GM23248 (cell line): ENCODE data around the gene ZNF385A. TPM values are rescaled to one million over a fixed set of nuclear protein-coding genes. Genes with fewer than 3 reads are reported as not detected.

Experiments
- DNase-seq: peaks from one replicate; pipeline ENCODE4 v3.0.0-alpha.2; 2015
- H2AFZ ChIP-seq: fragments of 200-600 bp; sonication (generic); 2 replicates; pipeline ENCODE4 v1.6.1; 2016; ENCODE audit warnings: antibody characterized with exemption
- H3F3A ChIP-seq: fragments of 200-600 bp; sonication (generic); 2 replicates; pipeline ENCODE4 v1.6.1; 2016; ENCODE audit warnings: mild to moderate bottlenecking, antibody characterized with exemption, mixed run types; ENCODE audit not compliant: insufficient read depth
- H3K27ac ChIP-seq: fragments of 200-600 bp; sonication (generic); 2 replicates; pipeline ENCODE4 v1.5.1; 2016; ENCODE audit warnings: mild to moderate bottlenecking
- H3K27me3 ChIP-seq: fragments of 200-600 bp; sonication (generic); replicated peaks from 2 replicates; pipeline ENCODE4 v1.6.1; 2016; ENCODE audit warnings: mild to moderate bottlenecking; ENCODE audit not compliant: insufficient read depth
- H3K36me3 ChIP-seq: fragments of 200-600 bp; sonication (generic); 2 replicates; pipeline ENCODE4 v1.6.1; 2016; ENCODE audit warnings: low read depth, mild to moderate bottlenecking
- H3K4me1 ChIP-seq: fragments of 200-600 bp; sonication (generic); 2 replicates; pipeline ENCODE4 v1.6.1; 2016; ENCODE audit warnings: mild to moderate bottlenecking; ENCODE audit not compliant: insufficient read depth
- H3K4me2 ChIP-seq: fragments of 200-600 bp; sonication (generic); one replicate; pipeline ENCODE4 v1.6.1; 2016; ENCODE audit warnings: mild to moderate bottlenecking; ENCODE audit not compliant: unreplicated experiment
- H3K4me3 ChIP-seq: fragments of 200-600 bp; sonication (generic); 2 replicates; pipeline ENCODE4 v1.5.1; 2016; ENCODE audit warnings: mild to moderate bottlenecking
- H3K79me2 ChIP-seq: fragments of 200-600 bp; sonication (generic); 2 replicates; pipeline ENCODE4 v1.6.1; 2016; ENCODE audit warnings: mild to moderate bottlenecking; ENCODE audit not compliant: insufficient read depth
- H3K9ac ChIP-seq: fragments of 200-600 bp; sonication (generic); 2 replicates; pipeline ENCODE4 v1.6.1; 2016; ENCODE audit warnings: mild to moderate bottlenecking
- H3K9me2 ChIP-seq: fragments of 200-600 bp; sonication (generic); 2 replicates; pipeline ENCODE4 v1.6.1; 2016; ENCODE audit warnings: mixed run types, mild to moderate bottlenecking, moderate library complexity; ENCODE audit not compliant: insufficient read depth
- H3K9me3 ChIP-seq: fragments of 200-600 bp; sonication (generic); one replicate; pipeline ENCODE4 v1.6.1; 2017; ENCODE audit warnings: low read depth
- H4K20me1 ChIP-seq: fragments of 200-600 bp; sonication (generic); 2 replicates; pipeline ENCODE4 v1.6.0; 2016; ENCODE audit not compliant: insufficient read depth
- EZH2 ChIP-seq: fragments of 200-600 bp; sonication (generic); IDR thresholded peaks from 2 replicates; pipeline ENCODE4 v1.6.1; 2018; ENCODE audit warnings: antibody characterized with exemption, mild to moderate bottlenecking; ENCODE audit not compliant: insufficient read depth, poor library complexity, severe bottlenecking
- EZH2phosphoT487 ChIP-seq: fragments of 200-600 bp; sonication (generic); IDR thresholded peaks from 2 replicates; pipeline ENCODE4 v1.6.1; 2018; ENCODE audit warnings: antibody characterized with exemption, moderate library complexity, mild to moderate bottlenecking, low read depth; ENCODE audit not compliant: insufficient read depth
- WGBS, 2 experiments: methylation state at CpG; one replicate each; pipeline ENCODE4 v1.1.6; 2015 to 2017; ENCODE audit warnings: low lambda C conversion rate in 2 of 2, low coverage in 1 of 2; ENCODE audit errors: missing lambda C conversion rate in 2 of 2; 5-methylcytosine and 5-hydroxymethylcytosine counted together
- in situ Hi-C: fragments of 300-500 bp; cut with MboI; formaldehyde crosslinking; loops from 2 replicates; pipeline ENCODE4 v1.15.0; 2020
- polyA plus RNA-seq: library from polyadenylated mRNA; unstranded; fragments of >200 nt; fragmentation: Nextera tagmentation; extraction: Ambion mirVana; gene quantifications from 2 replicates; pipeline ENCODE4 v1.2.1, GENCODE V29; 2016
- total RNA-seq: library from RNA; depleted of rRNA; stranded (reverse); fragments of >200 nt; shearing (Covaris generic); gene quantifications from 2 replicates; pipeline ENCODE4 v1.2.3, GENCODE V29; 2014

Gene ZNF385A
- total and polyA plus RNA-seq, 2 experiments from 2014 or later = 1.8 to 3.1 TPM

- Histone ChIP-seq H3K9ac (no peak overlapping the region), H3K4me1 (peaks cover 22% of the 10 kb centered on the region), H3K9me3 (no peaks in the 10 kb centered on the region), H3K36me3 (peaks cover 41% of the 10 kb centered on the region; the same call in 1 of the 2 replicates), H3K9me2 (no peaks in the 10 kb centered on the region), H3K27me3 (no peaks in the 10 kb centered on the region), H3K27ac (no peak overlapping the region), H3F3A (peaks cover 48% of the 10 kb centered on the region; the same call in 1 of the 2 replicates), H3K4me2 (no peak overlapping the region), H3K79me2 (0 out of 2 replicates have a peak, but pooled peaks cover 4% of the 10 kb centered on the region), H3K4me3 (no peak overlapping the region), H2AFZ (no peak overlapping the region), H4K20me1 (no peaks in the 10 kb centered on the region)
- no peak for DNase-seq
- TF ChIP-seq EZH2phosphoT487 = no peak
- TF ChIP-seq EZH2 = no peak
- in situ Hi-C loops = no loop called here
Observed at GRCh38 chr12:54349679-54350078, 34.9 kb downstream of the ZNF385A start.

GRCh38 chr12:54349036-54349435 lies 35.5 kb downstream of the ZNF385A start:
- in situ Hi-C loops = no loop called here

GRCh38 chr12:54341378-54342300 lies 42.9 kb downstream of the ZNF385A start:
- no peak for DNase-seq

More at GRCh38 chr12:54349036-54349435, 35.5 kb downstream of the ZNF385A start:
- H3K27ac ChIP-seq = no peak overlapping the region
- H3K4me2 ChIP-seq = no peak overlapping the region
- H2AFZ ChIP-seq = no peak overlapping the region
- no peaks in the 10 kb centered on the region for H3K27me3 ChIP-seq
- no peak overlapping the region for H3K4me3 ChIP-seq
- H3F3A ChIP-seq = peaks cover 48% of the 10 kb centered on the region; the same call in 1 of the 2 replicates
- no peaks in the 10 kb centered on the region for H3K9me2 ChIP-seq
- DNase-seq = no peak
- H3K9me3 ChIP-seq = no peaks in the 10 kb centered on the region
- TF ChIP-seq EZH2 (no peak), EZH2phosphoT487 (no peak)
- H3K9ac ChIP-seq = no peak overlapping the region
- H4K20me1 ChIP-seq = no peaks in the 10 kb centered on the region
- H3K4me1 ChIP-seq = peaks cover 22% of the 10 kb centered on the region
- H3K79me2 ChIP-seq = 0 out of 2 replicates have a peak, but pooled peaks cover 5% of the 10 kb centered on the region
- H3K36me3 ChIP-seq = peaks cover 47% of the 10 kb centered on the region; the same call in 1 of the 2 replicates
- 77 to 85% methylated on average over 4 of the region's 4 CpGs for WGBS, 2 experiments

GRCh38 chr12:54340846-54341245 lies 43.7 kb downstream of the ZNF385A start:
- Histone ChIP-seq H3K4me2 (no peak overlapping the region), H3F3A (peaks cover 29% of the 10 kb centered on the region), H3K9me3 (no peaks in the 10 kb centered on the region), H3K4me3 (no peak overlapping the region), H3K9me2 (no peaks in the 10 kb centered on the region), H3K36me3 (peaks cover 26% of the 10 kb centered on the region), H3K79me2 (peaks cover 78% of the 10 kb centered on the region), H3K4me1 (peaks cover 18% of the 10 kb centered on the region), H3K9ac (no peak overlapping the region), H4K20me1 (peaks cover 12% of the 10 kb centered on the region; the same call in 1 of the 2 replicates), H3K27me3 (no peaks in the 10 kb centered on the region), H3K27ac (no peak overlapping the region), H2AFZ (no peak overlapping the region)
- no peak for DNase-seq
- WGBS, 2 experiments = 87 to 95% methylated on average over 7 of the region's 7 CpGs
- TF ChIP-seq EZH2 (no peak), EZH2phosphoT487 (no peak)
- in situ Hi-C loops = no loop called here

More at GRCh38 chr12:54341378-54342300, 42.9 kb downstream of the ZNF385A start:
- H3K79me2 ChIP-seq = peaks cover 71% of the 10 kb centered on the region
- H4K20me1 ChIP-seq = peaks cover 12% of the 10 kb centered on the region; the same call in 1 of the 2 replicates
- H3K9me2 ChIP-seq = no peaks in the 10 kb centered on the region
- WGBS, 2 experiments = 85 to 90% methylated on average over 9 of the region's 9 CpGs
- H3K4me1 ChIP-seq = peaks cover 18% of the 10 kb centered on the region
- no peaks in the 10 kb centered on the region for H3K27me3 ChIP-seq
- H3K9ac ChIP-seq = no peak overlapping the region
- H3K27ac ChIP-seq = no peak overlapping the region
- no peaks in the 10 kb centered on the region for H3K9me3 ChIP-seq
- H3K4me2 ChIP-seq = no peak overlapping the region
- in situ Hi-C loops = no loop called here
- H3F3A ChIP-seq = peaks cover 28% of the 10 kb centered on the region
- no peak for TF ChIP-seq EZH2phosphoT487
- TF ChIP-seq EZH2 = no peak
- H3K4me3 ChIP-seq = no peak overlapping the region
- peaks cover 30% of the 10 kb centered on the region for H3K36me3 ChIP-seq
- no peak overlapping the region for H2AFZ ChIP-seq
